T-cell (primary cell): Measurements from ENCODE around the gene LRCH1. TPM values are rescaled to one million over a fixed set of nuclear protein-coding genes. Genes with fewer than 3 reads are reported as not detected.

Experiments used
- ATAC-seq, 4 experiments: fragments of 200-7000 bp in 3 of 4; fragments of 150-1000 bp in 1 of 4; cut with Tn5 transposase; replicated peaks in 1 of 4; 1 replicate in 3 of 4; 2 replicates in 1 of 4; pipeline ENCODE4 v1.10.0; 2021; ENCODE audit warnings: moderate library complexity in 3 of 4, mild to moderate bottlenecking in 2 of 4, moderate number of reproducible peaks in 1 of 4
- CTCF ChIA-PET, 2 donors: fragments of 300-600 bp; sonication (Branson Sonifier 250); formaldehyde crosslinking; loops; one replicate each; lab custom pipeline; 2022; ENCODE audit warnings: antibody characterized with exemption in 2 of 2; lab: Charles Lee
- POLR2A ChIA-PET, 2 donors: fragments of 300-600 bp; sonication (Branson Sonifier 250); formaldehyde crosslinking; loops; one replicate each; lab custom pipeline; 2022; ENCODE audit warnings: antibody characterized with exemption in 2 of 2; lab: Charles Lee
- DNase-seq, 35 experiments: peaks; one replicate each; pipeline versions ENCODE4 v3.0.0 to v3.0.0-alpha.2; 2013 to 2023
- H3K27ac ChIP-seq: one replicate; pipeline ENCODE4 v1.5.1; 2013; ENCODE audit warnings: low read length
- H3K27me3 ChIP-seq, 2 experiments: replicated peaks in 1 of 2; 1 replicate in 1 of 2; 2 replicates in 1 of 2; pipeline versions ENCODE4 v1.6.1 to v1.7.0; 2013; ENCODE audit warnings: low read length in 1 of 2, mixed read lengths in 1 of 2; ENCODE audit not compliant: control insufficient read depth in 2 of 2, insufficient read depth in 2 of 2; ENCODE audit errors: extremely low read depth in 1 of 2
- H3K36me3 ChIP-seq, 2 donors: 1 replicate in 1 of 2; 2 replicates in 1 of 2; pipeline versions ENCODE4 v1.6.1 to v1.7.0; 2013; ENCODE audit warnings: low read length in 1 of 2; ENCODE audit not compliant: control insufficient read depth in 2 of 2, insufficient read depth in 1 of 2; ENCODE audit errors: extremely low read depth in 1 of 2
- H3K4me1 ChIP-seq, 2 experiments: 1 replicate in 1 of 2; 2 replicates in 1 of 2; pipeline versions ENCODE4 v1.6.1 to v1.7.0; 2013; ENCODE audit warnings: low read length in 2 of 2, mixed read lengths in 1 of 2; ENCODE audit not compliant: insufficient read depth in 2 of 2, control insufficient read depth in 1 of 2; ENCODE audit errors: extremely low read depth in 1 of 2
- H3K4me3 ChIP-seq, 2 donors: 1 replicate in 1 of 2; 2 replicates in 1 of 2; pipeline versions ENCODE4 v1.5.1 to v1.7.0; 2013; ENCODE audit warnings: mild to moderate bottlenecking in 2 of 2, low read length in 1 of 2, moderate library complexity in 1 of 2; ENCODE audit not compliant: control insufficient read depth in 1 of 2; ENCODE audit errors: extremely low read depth in 1 of 2
- H3K9me3 ChIP-seq: 2 replicates; pipeline ENCODE4 v1.7.0; 2013
- H3K27ac Mint-ChIP-seq, 2 donors: one replicate each; pipeline ENCODE4 v1.8.0; 2020 to 2021; ENCODE audit warnings: mild to moderate bottlenecking in 2 of 2, mixed read lengths in 2 of 2
- H3K27me3 Mint-ChIP-seq, 2 donors: one replicate each; pipeline ENCODE4 v1.8.0; 2021 to 2022; ENCODE audit warnings: mixed read lengths in 2 of 2
- H3K36me3 Mint-ChIP-seq: one replicate; pipeline ENCODE4 v1.8.0; 2021; ENCODE audit warnings: mixed read lengths
- H3K4me1 Mint-ChIP-seq, 3 donors: one replicate each; pipeline ENCODE4 v1.8.0; 2020 to 2022; ENCODE audit warnings: mixed read lengths in 3 of 3, mild to moderate bottlenecking in 1 of 3
- H3K4me3 Mint-ChIP-seq, 3 donors: one replicate each; pipeline ENCODE4 v1.8.0; 2020 to 2022; ENCODE audit warnings: mild to moderate bottlenecking in 3 of 3, mixed read lengths in 3 of 3, moderate library complexity in 3 of 3
- H3K9me3 Mint-ChIP-seq, 3 donors: one replicate each; pipeline ENCODE4 v1.8.0; 2020 to 2022; ENCODE audit warnings: mixed read lengths in 3 of 3
- WGBS: methylation state at CpG from one replicate; pipeline ENCODE4 v1.1.5; 2013; ENCODE audit warnings: missing lambda C conversion rate; ENCODE audit not compliant: insufficient coverage; 5-methylcytosine and 5-hydroxymethylcytosine counted together
- total RNA-seq, 35 experiments: library from RNA in 6 of 35; stranded (reverse) in 6 of 35; fragments of 120-200 nt in 1 of 35; gene quantifications; one replicate each; pipeline versions ENCODE4 v1.2.1 to v1.2.4 and lab custom pipeline; 2013 to 2026

LRCH1 gene
- total RNA-seq, 5 donors from 2014 or later (not counting 1 experiment from before 2014, with no cell fraction given), result 16.0 to 21.8 (median 17.9) TPM

GRCh38 chr13:46554951-46555350 lies 2.0 kb downstream of the LRCH1 start:
- ATAC-seq (no peak), DNase-seq (no peak)
- peaks cover 52 to 62% (median 60%) of the 10 kb centered on the region in 3 donors for H3K4me1 Mint-ChIP-seq
- no peaks in the 10 kb centered on the region for H3K27me3 Mint-ChIP-seq
- H3K9me3 Mint-ChIP-seq, result no peaks in the 10 kb centered on the region
- H3K27me3 ChIP-seq, result no peaks in the 10 kb centered on the region
- peak overlapping the region; percentile 85 to 89 for H3K27ac Mint-ChIP-seq
- WGBS, result no CpG with 5 or more reads among the region's 2 CpGs
- peak overlapping the region; percentile 93 for H3K27ac ChIP-seq
- ChIA-PET CTCF (interaction anchor here (0.5 to 1.0 kb wide), 2 partner anchors 13 to 61 kb away, joined by 3 to 5 read pairs; no protein-coding TSS in a partner anchor), POLR2A (no interaction called here)
- H3K36me3 ChIP-seq, result no peaks in the 10 kb centered on the region
- H3K4me3 Mint-ChIP-seq, result peak overlapping the region; percentile 93 to 95 (median 94)
- no peaks in the 10 kb centered on the region for H3K9me3 ChIP-seq
- peak overlapping the region; percentile 82 to 94 for H3K4me3 ChIP-seq
- H3K36me3 Mint-ChIP-seq, result no peaks in the 10 kb centered on the region
- peaks cover 14 to 26% of the 10 kb centered on the region in 2 experiments for H3K4me1 ChIP-seq

- Mint-ChIP-seq H3K4me3 (peak overlapping the region in 2 of 3 donors; percentile 93 to 94), H3K27me3 (no peaks in the 10 kb centered on the region), H3K27ac (peak overlapping the region; percentile 75 to 89), H3K9me3 (no peaks in the 10 kb centered on the region), H3K4me1 (peaks cover 52 to 60% (median 60%) of the 10 kb centered on the region in 3 donors), H3K36me3 (no peaks in the 10 kb centered on the region)
- peaks cover 14 to 26% of the 10 kb centered on the region in 2 experiments for H3K4me1 ChIP-seq
- H3K27me3 ChIP-seq, result no peaks in the 10 kb centered on the region
- H3K27ac ChIP-seq, result no peak overlapping the region
- 50% methylated on average over 2 of the region's 4 CpGs for WGBS
- H3K4me3 ChIP-seq, result peak overlapping the region in 1 of 2 donors; percentile 10
- no peaks in the 10 kb centered on the region for H3K36me3 ChIP-seq
- ATAC-seq (no peak), DNase-seq (no peak)
- no peaks in the 10 kb centered on the region for H3K9me3 ChIP-seq
- ChIA-PET CTCF (interaction anchor here (0.5 to 1.0 kb wide), 3 partner anchors 12 to 175 kb away, joined by 3 to 5 read pairs (median 4); no protein-coding TSS in a partner anchor), POLR2A (interaction anchor here (0.6 kb wide), 2 partner anchors 30 to 112 kb away, joined by 3 to 7 read pairs; no protein-coding TSS in a partner anchor)
Measured at GRCh38 chr13:46555722-46556417, 2.9 kb downstream of the LRCH1 start.

GRCh38 chr13:46556418-46556779 lies 3.4 kb downstream of the LRCH1 start:
- Histone ChIP-seq H3K27ac (no peak overlapping the region), H3K4me1 (peaks cover 14 to 26% of the 10 kb centered on the region in 2 experiments), H3K27me3 (no peaks in the 10 kb centered on the region), H3K36me3 (no peaks in the 10 kb centered on the region), H3K9me3 (no peaks in the 10 kb centered on the region), H3K4me3 (no peak overlapping the region)
- ATAC-seq (no peak), DNase-seq (peak in 1 of 35 experiments; percentile 15)
- Mint-ChIP-seq H3K27me3 (no peaks in the 10 kb centered on the region), H3K27ac (peak overlapping the region in 1 of 2 donors; percentile 89), H3K9me3 (no peaks in the 10 kb centered on the region), H3K4me1 (peaks cover 49 to 57% (median 55%) of the 10 kb centered on the region in 3 donors), H3K4me3 (no peak overlapping the region), H3K36me3 (no peaks in the 10 kb centered on the region)
- POLR2A ChIA-PET, result no interaction called here
- WGBS, result no CpG with 5 or more reads among the region's 6 CpGs
- CTCF ChIA-PET, result interaction anchor here in 1 of 2 donors (0.6 kb wide), 1 partner anchor 174 kb away, joined by 4 read pairs; no protein-coding TSS in a partner anchor

GRCh38 chr13:46559272-46559805 lies 6.4 kb downstream of the LRCH1 start:
- DNase-seq (no peak), ATAC-seq (no peak)
- Histone ChIP-seq H3K4me3 (no peak overlapping the region), H3K4me1 (peaks cover 7 to 14% of the 10 kb centered on the region in 2 experiments), H3K27ac (no peak overlapping the region), H3K27me3 (no peaks in the 10 kb centered on the region), H3K9me3 (no peaks in the 10 kb centered on the region), H3K36me3 (no peaks in the 10 kb centered on the region)
- H3K4me1 Mint-ChIP-seq, result peaks cover 39 to 48% (median 42%) of the 10 kb centered on the region in 3 donors
- WGBS, result no CpG with 5 or more reads among the region's 2 CpGs
- no peak overlapping the region for H3K27ac Mint-ChIP-seq
- H3K4me3 Mint-ChIP-seq, result no peak overlapping the region
- H3K36me3 Mint-ChIP-seq, result no peaks in the 10 kb centered on the region
- H3K27me3 Mint-ChIP-seq, result no peaks in the 10 kb centered on the region
- H3K9me3 Mint-ChIP-seq, result no peaks in the 10 kb centered on the region
- CTCF ChIA-PET, result interaction anchor here in 1 of 2 donors (1.2 kb wide), 1 partner anchor 7 kb away, joined by 3 read pairs; no protein-coding TSS in a partner anchor
- POLR2A ChIA-PET, result no interaction called here

GRCh38 chr13:46560778-46561177 lies 7.8 kb downstream of the LRCH1 start:
- CTCF ChIA-PET, result interaction anchor here (0.6 to 3.0 kb wide), 4 partner anchors 9 to 10 kb away, joined by 3 to 14 read pairs (median 3); partner anchors contain the start of gene LRCH1 (in 1 of the 2)
- H3K9me3 Mint-ChIP-seq, result no peaks in the 10 kb centered on the region
- peaks cover 0 to 3% of the 10 kb centered on the region in 2 experiments for H3K4me1 ChIP-seq
- H3K4me1 Mint-ChIP-seq, result peaks cover 34 to 43% (median 39%) of the 10 kb centered on the region in 3 donors
- H3K9me3 ChIP-seq, result no peaks in the 10 kb centered on the region
- no peaks in the 10 kb centered on the region for H3K36me3 ChIP-seq
- no peak overlapping the region for H3K27ac ChIP-seq
- H3K27me3 Mint-ChIP-seq, result no peaks in the 10 kb centered on the region
- ATAC-seq, result no peak
- POLR2A ChIA-PET, result interaction anchor here in 1 of 2 donors (1.0 kb wide), 1 partner anchor 9 kb away, joined by 3 read pairs; no protein-coding TSS in a partner anchor
- no peak overlapping the region for H3K4me3 ChIP-seq
- H3K27ac Mint-ChIP-seq, result no peak overlapping the region
- no peaks in the 10 kb centered on the region for H3K36me3 Mint-ChIP-seq
- H3K27me3 ChIP-seq, result no peaks in the 10 kb centered on the region
- no peak for DNase-seq
- H3K4me3 Mint-ChIP-seq, result no peak overlapping the region

- H3K4me1 ChIP-seq, result no peaks in the 10 kb centered on the region
- no peak for ATAC-seq
- no peaks in the 10 kb centered on the region for H3K27me3 ChIP-seq
- no peaks in the 10 kb centered on the region for H3K9me3 Mint-ChIP-seq
- no peaks in the 10 kb centered on the region for H3K36me3 Mint-ChIP-seq
- H3K4me1 Mint-ChIP-seq, result peaks cover 34 to 43% (median 39%) of the 10 kb centered on the region in 3 donors
- no peaks in the 10 kb centered on the region for H3K27me3 Mint-ChIP-seq
- H3K27ac ChIP-seq, result no peak overlapping the region
- H3K36me3 ChIP-seq, result no peaks in the 10 kb centered on the region
- no peaks in the 10 kb centered on the region for H3K9me3 ChIP-seq
- WGBS, result 88% methylated on average over 2 of the region's 2 CpGs
- ChIA-PET POLR2A (interaction anchor here in 1 of 2 donors (1.0 kb wide), 1 partner anchor 9 kb away, joined by 3 read pairs; no protein-coding TSS in a partner anchor), CTCF (interaction anchor here (0.8 to 3.0 kb wide), 3 partner anchors 9 to 10 kb away, joined by 3 to 14 read pairs (median 3); partner anchors contain the start of gene LRCH1 (in 1 of the 2))
- no peak overlapping the region for H3K4me3 Mint-ChIP-seq
- no peak overlapping the region for H3K27ac Mint-ChIP-seq
- no peak overlapping the region for H3K4me3 ChIP-seq
- DNase-seq, result no peak
Measured at GRCh38 chr13:46561286-46561685, 8.3 kb downstream of the LRCH1 start.
